K562 (cell line): ENCODE results near the gene LIN28A. TPM values are rescaled to one million over a fixed set of nuclear protein-coding genes. Genes with fewer than 3 reads are reported as not detected.

ENCODE experiments used
- ATAC-seq: fragments of 200-7000 bp; cut with Tn5 transposase; 3 replicates; pipeline ENCODE4 v1.9.1; 2020; ENCODE audit warnings: moderate library complexity
- BruUV-seq: library from RNA; stranded (reverse); fragments of 400-500 nt; replicated peaks from 2 replicates; lab custom pipeline; 2021; lab: Mats Ljungman, UMichigan
- CTCF ChIA-PET: fragments of 300-600 bp; formaldehyde crosslinking; extraction: SDS; loops from one replicate; lab custom pipeline; 2021; ENCODE audit warnings: low intra/inter-chr PET ratio; lab: Yijun Ruan, JAX
- POLR2A ChIA-PET: fragments of 300-600, 350-650 bp; sonication (Branson Sonifier 250); formaldehyde crosslinking; extraction: SDS; loops from one replicate; lab custom pipeline; 2021; ENCODE audit warnings: antibody characterized with exemption, inconsistent platforms; lab: Yijun Ruan, JAX
- DNase-seq, 4 experiments: peaks; one replicate each; pipeline versions ENCODE4 v3.0.0 to v3.0.0-alpha.2; 2011 to 2018; ENCODE audit warnings: low spot score in 3 of 4, mixed read lengths in 3 of 4; ENCODE audit errors: extremely low read depth in 1 of 4
- FAIRE-seq: peaks from 2 replicates; lab custom pipeline; 2011; peaks lifted over from hg19 to GRCh38; lab: Jason Lieb, UNC
- H2AFZ ChIP-seq: 2 replicates; pipeline ENCODE4 v1.6.0; 2011; ENCODE audit warnings: low read depth, low read length, control low read depth, inconsistent platforms
- H3K27ac ChIP-seq: fragments of 200-600 bp; 3 replicates; pipeline ENCODE4 v1.8.0; 2011; ENCODE audit warnings: low read depth, mild to moderate bottlenecking, control low read depth, inconsistent platforms, low read length, moderate library complexity, mixed read lengths; ENCODE audit errors: extremely low read depth
- H3K27me3 ChIP-seq, 2 experiments: fragments of 300-600 bp in 1 of 2; 2 replicates in 1 of 2; 3 replicates in 1 of 2; pipeline versions ENCODE4 v1.6.0 to v1.8.0; 2011; ENCODE audit warnings: inconsistent platforms in 2 of 2, low read length in 2 of 2, mild to moderate bottlenecking in 1 of 2, mixed read lengths in 1 of 2, moderate library complexity in 1 of 2; ENCODE audit not compliant: control insufficient read depth in 2 of 2, insufficient read depth in 2 of 2
- H3K36me3 ChIP-seq: fragments of 300-600 bp; 3 replicates; pipeline ENCODE4 v1.8.0; 2011; ENCODE audit warnings: mild to moderate bottlenecking, low read length, inconsistent platforms; ENCODE audit not compliant: control insufficient read depth, insufficient read depth
- H3K4me1 ChIP-seq, 2 experiments: fragments of 200-600 bp in 1 of 2; replicated peaks in 1 of 2; 2 replicates in 1 of 2; 3 replicates in 1 of 2; pipeline versions ENCODE4 v1.5.1 to v1.8.0; 2011; ENCODE audit warnings: inconsistent platforms in 2 of 2, low read length in 2 of 2, mild to moderate bottlenecking in 1 of 2, mixed read lengths in 1 of 2, moderate library complexity in 1 of 2; ENCODE audit not compliant: control insufficient read depth in 2 of 2, insufficient read depth in 2 of 2
- H3K4me2 ChIP-seq: 2 replicates; pipeline ENCODE4 v1.6.1; 2011; ENCODE audit warnings: low read length, control low read depth, inconsistent platforms, mixed read lengths; ENCODE audit not compliant: insufficient read depth
- H3K4me3 ChIP-seq: fragments of 200-600 bp; sonication (generic), shearing (Covaris generic); 2 replicates; pipeline ENCODE4 v1.5.1; 2016; ENCODE audit warnings: control low read depth, inconsistent platforms
- H3K79me2 ChIP-seq: fragments of 200-600 bp; 3 replicates; pipeline ENCODE4 v1.8.0; 2011; ENCODE audit warnings: low read length, inconsistent platforms; ENCODE audit not compliant: control insufficient read depth, insufficient read depth
- H3K9ac ChIP-seq, 2 experiments: 2 replicates each; pipeline versions ENCODE4 v1.6.0 to v1.6.1; 2011; ENCODE audit warnings: low read depth in 2 of 2, low read length in 2 of 2, control low read depth in 1 of 2, inconsistent platforms in 1 of 2, mild to moderate bottlenecking in 1 of 2, mixed read lengths in 1 of 2; ENCODE audit not compliant: insufficient read depth in 1 of 2
- H3K9me1 ChIP-seq: one replicate; pipeline ENCODE4 v1.6.0; 2011; ENCODE audit warnings: inconsistent platforms, mild to moderate bottlenecking, low read length, moderate library complexity; ENCODE audit not compliant: control insufficient read depth, insufficient read depth
- H3K9me3 ChIP-seq: replicated peaks from 2 replicates; pipeline ENCODE4 v1.5.1; 2011; ENCODE audit warnings: low read depth, low read length, inconsistent platforms; ENCODE audit not compliant: control insufficient read depth, insufficient read depth
- H4K20me1 ChIP-seq: replicated peaks from 2 replicates; pipeline ENCODE4 v1.6.1; 2011; ENCODE audit warnings: low read length, inconsistent platforms, mixed read lengths; ENCODE audit not compliant: control insufficient read depth, insufficient read depth
- ARNT ChIP-seq, 2 experiments: fragments of 450-650 bp; IDR thresholded peaks; 2 replicates each; pipeline ENCODE4 v1.6.1; 2016; ENCODE audit warnings: mild to moderate bottlenecking in 1 of 2
- CEBPZ ChIP-seq: fragments of 150-350 bp; IDR thresholded peaks from 2 replicates; pipeline ENCODE4 v1.6.1; 2014; ENCODE audit warnings: low read depth, mild to moderate bottlenecking, low read length, borderline replicate concordance
- E4F1 ChIP-seq: fragments of 250-450 bp; sonication (Bioruptor Pico); IDR thresholded peaks from 2 replicates; pipeline ENCODE4 v1.5.0; 2021; ENCODE audit warnings: mild to moderate bottlenecking, borderline replicate concordance
- GTF2A2 ChIP-seq: IDR thresholded peaks from 2 replicates; pipeline ENCODE4 v1.6.1; 2016; ENCODE audit warnings: mild to moderate bottlenecking, missing genetic modification characterization, missing compliant biosample characterization
- GTF2F1 ChIP-seq: IDR thresholded peaks from 2 replicates; pipeline ENCODE4 v1.6.1; 2011; ENCODE audit warnings: low read depth, low read length, improper control_type of control experiment
- MCM3 ChIP-seq: fragments of 450-650 bp; IDR thresholded peaks from 2 replicates; pipeline ENCODE4 v1.6.1; 2016
- SIN3B ChIP-seq: fragments of 450-650 bp; IDR thresholded peaks from 2 replicates; pipeline ENCODE4 v1.6.1; 2017; ENCODE audit warnings: low read depth, mild to moderate bottlenecking, moderate library complexity
- TAF1 ChIP-seq: IDR thresholded peaks from 2 replicates; pipeline ENCODE4 v1.6.1; 2011; ENCODE audit warnings: mild to moderate bottlenecking, low read length, moderate library complexity; ENCODE audit not compliant: insufficient read depth, control insufficient read depth, severe bottlenecking; ENCODE audit errors: extremely low read depth
- ZNF12 ChIP-seq: sonication (generic); formaldehyde crosslinking; IDR thresholded peaks from 2 replicates; pipeline ENCODE4 v1.4.0; 2020; ENCODE audit warnings: mild to moderate bottlenecking, missing genetic modification reagents
- ZNF644 ChIP-seq: fragments of 200-800 bp; sonication (Bioruptor generic); IDR thresholded peaks from 2 replicates; pipeline ENCODE4 v1.6.1; 2016; ENCODE audit warnings: low read depth, missing genetic modification characterization, missing compliant biosample characterization
- WGBS: fragments of 100-300 bp; shearing (Covaris generic); methylation state at CpG from one replicate; pipeline ENCODE4 v1.1.6; 2016; ENCODE audit warnings: low coverage, mixed read lengths; ENCODE audit not compliant: insufficient coverage; ENCODE audit errors: missing lambda C conversion rate; 5-methylcytosine and 5-hydroxymethylcytosine counted together
- in situ Hi-C: fragments of 300-500 bp; cut with MboI; formaldehyde crosslinking; loops from 4 replicates; pipeline ENCODE4 v1.15.0; 2018; ENCODE audit warnings: inconsistent platforms, mixed read lengths
- intact Hi-C: fragments of 100-400 bp; cut with micrococcal nuclease; formaldehyde crosslinking; loops from 2 replicates; pipeline ENCODE4 v1.14.2; 2022
- polyA plus RNA-seq, 8 experiments: library from polyadenylated mRNA; depleted of rRNA in 4 of 8; stranded (reverse) in 5 of 8; unstranded in 3 of 8; fragments of >200 nt; fragmentation: Nextera tagmentation in 2 of 8; fragmentation: Illumina TruSeq in 1 of 8; extraction: Ambion mirVana in 2 of 8; extraction: Trizol in 1 of 8; gene quantifications; 2 replicates each; pipeline versions ENCODE4 v1.2.1 to v1.2.3, GENCODE V29; 2011 to 2014; ENCODE audit warnings: inconsistent platforms in 1 of 8, missing spikeins in 1 of 8
- total RNA-seq, 7 experiments: library from RNA; depleted of rRNA in 6 of 7; stranded (reverse); fragments of >200 nt in 6 of 7; fragmentation: Illumina TruSeq in 2 of 7; extraction: Trizol in 2 of 7; gene quantifications; 2 replicates each; pipeline versions ENCODE4 v1.2.1 to v1.2.3, GENCODE V29; 2011 to 2021; ENCODE audit warnings: low replicate concordance in 1 of 7

Gene LIN28A
- total and polyA plus RNA-seq, 9 of the 15 experiments (the other 6 are each of a cell fraction or from before 2014, with no cell fraction given) = 0.80 to 5.4 (median 3.9) TPM

- no peak for TF ChIP-seq CEBPZ
- TF ChIP-seq ZNF644 = peak; percentile 74
- no peak; the same call in 1 of the 2 replicates for TF ChIP-seq ZNF12
- TF ChIP-seq TAF1 = peak; percentile 42
- TF ChIP-seq GTF2A2 (tag) = no peak
- TF ChIP-seq, all 486 proteins: peak for 236
These were observed 32.3 kb upstream of the LIN28A start (continued) for GRCh38 chr1:26378088-26378878.

GRCh38 chr1:26378879-26379251 lies 31.8 kb upstream of the LIN28A start:
- ATAC-seq (no peak), FAIRE-seq (no peak), DNase-seq (no peak)
- CTCF ChIA-PET = interaction anchor here (1.2 kb wide), 1 partner anchor 15 kb away, joined by 4 read pairs; no protein-coding TSS in a partner anchor
- in situ Hi-C loops (no loop called here), intact Hi-C loops (no loop called here)
- H3K79me2 ChIP-seq = no peaks in the 10 kb centered on the region
- H3K9me3 ChIP-seq = no peaks in the 10 kb centered on the region
- no peak overlapping the region for H3K4me3 ChIP-seq
- no peak overlapping the region for H2AFZ ChIP-seq
- 40% methylated on average over 3 of the region's 3 CpGs for WGBS
- peak overlapping the region; percentile 96; the same call in 1 of the 3 replicates for H3K27ac ChIP-seq
- no peaks in the 10 kb centered on the region for H3K36me3 ChIP-seq
- no peaks in the 10 kb centered on the region for H4K20me1 ChIP-seq
- H3K4me1 ChIP-seq = peaks cover 28 to 37% of the 10 kb centered on the region in 2 experiments
- peak overlapping the region; percentile 91 for H3K4me2 ChIP-seq
- BruUV-seq = no TSS peak
- H3K9me1 ChIP-seq = no peaks in the 10 kb centered on the region
- POLR2A ChIA-PET = interaction anchor here (0.6 to 2.2 kb wide), 11 partner anchors 9 to 511 kb away, joined by 3 to 8 read pairs (median 3); partner anchors contain the start of genes DHDDS and GPN2
- no peaks in the 10 kb centered on the region for H3K27me3 ChIP-seq
- no peak overlapping the region for H3K9ac ChIP-seq
- TF ChIP-seq ARNT (IDR thresholded peaks at IDR 0.05) (peak in 1 of 2 experiments; percentile 47; a peak in 1 of 4 replicates), E4F1 (CRISPR knock-in tag) (no peak), GTF2F1 (no peak), MCM3 (no peak), SIN3B (0 out of 2 replicates have a peak, but pooled peaks have one; percentile 24)
